Tibial nerve (tissue), 3 donors: ENCODE results near the gene OR8S1.

Experiments
- POLR2A ChIP-seq, 2 donors: fragments of 450-650 bp; IDR thresholded peaks; one replicate each; pipeline ENCODE4 v1.6.1; 2017; ENCODE audit warnings: antibody characterized with exemption in 2 of 2, mild to moderate bottlenecking in 2 of 2, moderate library complexity in 2 of 2
- TF ChIP-seq, protein P1 (sequence below), 5 experiments: fragments of 200-600 bp in 3 of 5; fragments of 450-650 bp in 2 of 5; sonication (generic) in 3 of 5; IDR thresholded peaks; one replicate each; pipeline ENCODE4 v1.5.1; 2016 to 2019; ENCODE audit warnings: antibody characterized with exemption in 5 of 5, mild to moderate bottlenecking in 3 of 5, moderate library complexity in 2 of 5

DNA sequence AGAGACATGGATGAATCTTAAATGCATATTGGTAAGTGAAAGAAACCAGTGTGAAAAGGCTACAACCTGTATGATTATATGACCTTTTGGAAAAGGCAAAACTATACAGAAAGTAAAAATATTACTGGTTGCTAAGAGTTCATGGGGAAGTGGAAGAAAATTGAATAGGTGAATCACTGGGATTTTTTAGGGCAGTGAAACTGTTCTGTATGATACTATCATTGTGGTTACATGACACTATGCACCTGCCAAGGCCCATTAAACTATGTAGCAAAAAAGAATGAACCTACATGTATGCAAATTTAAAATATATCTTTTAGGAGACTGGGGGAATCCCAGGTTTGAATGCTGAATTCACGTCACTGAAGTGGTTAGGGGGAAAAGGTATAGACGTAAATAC, 12.6 kb upstream of the OR8S1 start:
- TF ChIP-seq, protein P1, sequence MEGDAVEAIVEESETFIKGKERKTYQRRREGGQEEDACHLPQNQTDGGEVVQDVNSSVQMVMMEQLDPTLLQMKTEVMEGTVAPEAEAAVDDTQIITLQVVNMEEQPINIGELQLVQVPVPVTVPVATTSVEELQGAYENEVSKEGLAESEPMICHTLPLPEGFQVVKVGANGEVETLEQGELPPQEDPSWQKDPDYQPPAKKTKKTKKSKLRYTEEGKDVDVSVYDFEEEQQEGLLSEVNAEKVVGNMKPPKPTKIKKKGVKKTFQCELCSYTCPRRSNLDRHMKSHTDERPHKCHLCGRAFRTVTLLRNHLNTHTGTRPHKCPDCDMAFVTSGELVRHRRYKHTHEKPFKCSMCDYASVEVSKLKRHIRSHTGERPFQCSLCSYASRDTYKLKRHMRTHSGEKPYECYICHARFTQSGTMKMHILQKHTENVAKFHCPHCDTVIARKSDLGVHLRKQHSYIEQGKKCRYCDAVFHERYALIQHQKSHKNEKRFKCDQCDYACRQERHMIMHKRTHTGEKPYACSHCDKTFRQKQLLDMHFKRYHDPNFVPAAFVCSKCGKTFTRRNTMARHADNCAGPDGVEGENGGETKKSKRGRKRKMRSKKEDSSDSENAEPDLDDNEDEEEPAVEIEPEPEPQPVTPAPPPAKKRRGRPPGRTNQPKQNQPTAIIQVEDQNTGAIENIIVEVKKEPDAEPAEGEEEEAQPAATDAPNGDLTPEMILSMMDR (IDR thresholded peaks at IDR 0.05): no peak
- TF ChIP-seq POLR2A (IDR thresholded peaks at IDR 0.05): no peak
